SK-N-MC (cell line): ENCODE results near the gene ERGIC1.

ENCODE experiments used
- DNase-seq: peaks from one replicate; pipeline ENCODE4 v3.0.0-alpha.2; 2011; ENCODE audit warnings: low read depth, low spot score
- H3K27ac ChIP-seq: fragments of 200-600 bp; sonication (generic); 2 replicates; pipeline ENCODE4 v1.5.1; 2016; ENCODE audit warnings: mixed run types
- H3K36me3 ChIP-seq: fragments of 200-600 bp; sonication (generic); 2 replicates; pipeline ENCODE4 v1.6.1; 2017; ENCODE audit warnings: antibody characterized with exemption, low read length, mixed read lengths; ENCODE audit not compliant: insufficient read depth
- H3K4me3 ChIP-seq: fragments of 200-600 bp; sonication (generic); 2 replicates; pipeline ENCODE4 v1.5.1; 2016
- H3K9ac ChIP-seq: fragments of 200-600 bp; sonication (generic); 2 replicates; pipeline ENCODE4 v1.8.0; 2017; ENCODE audit warnings: mixed run types, mixed read lengths; ENCODE audit not compliant: insufficient read length
- H3K9me3 ChIP-seq: fragments of 200-600 bp; sonication (generic); 2 replicates; pipeline ENCODE4 v1.6.1; 2017; ENCODE audit warnings: low read depth, mild to moderate bottlenecking, antibody characterized with exemption, low read length, moderate library complexity, mixed read lengths
- EZH2 ChIP-seq: fragments of 200-600 bp; sonication (generic); IDR thresholded peaks from one replicate; pipeline ENCODE4 v1.6.1; 2017; ENCODE audit warnings: antibody characterized with exemption
- FOXP2 ChIP-seq: optimal IDR thresholded peaks from 2 replicates; pipeline ENCODE3; 2011; ENCODE audit warnings: mild to moderate bottlenecking, moderate library complexity; ENCODE audit not compliant: insufficient read depth; ENCODE audit errors: extremely low read length, control extremely low read depth
- POLR2AphosphoS5 ChIP-seq: IDR thresholded peaks from 2 replicates; pipeline ENCODE4 v1.6.1; 2012; ENCODE audit warnings: mild to moderate bottlenecking, low read depth, low read length, borderline replicate concordance

Gene ERGIC1

DNA sequence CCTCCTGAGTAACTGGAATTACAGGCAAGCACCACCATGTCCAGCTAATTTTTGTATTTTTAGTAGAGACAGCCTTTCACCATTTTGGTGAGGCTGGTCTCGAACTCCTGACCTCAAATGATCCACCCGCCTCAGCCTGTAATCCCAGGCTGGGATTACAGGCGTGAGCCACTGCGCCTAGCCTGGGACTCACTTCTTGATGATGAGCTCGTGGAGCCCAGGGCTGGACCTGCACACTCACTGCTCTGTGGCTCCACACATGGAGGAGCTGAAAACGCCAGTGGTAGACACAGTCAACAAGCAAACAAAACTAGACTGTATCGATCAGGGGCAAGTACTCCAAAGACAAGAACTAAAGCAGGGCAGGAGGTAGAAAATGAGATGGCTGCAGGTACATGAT lies 65.4 kb downstream of the ERGIC1 start:
- H3K27ac ChIP-seq = no peak overlapping the region
- no peak for TF ChIP-seq FOXP2
- no peak for TF ChIP-seq POLR2AphosphoS5
- TF ChIP-seq EZH2 = no peak

DNA sequence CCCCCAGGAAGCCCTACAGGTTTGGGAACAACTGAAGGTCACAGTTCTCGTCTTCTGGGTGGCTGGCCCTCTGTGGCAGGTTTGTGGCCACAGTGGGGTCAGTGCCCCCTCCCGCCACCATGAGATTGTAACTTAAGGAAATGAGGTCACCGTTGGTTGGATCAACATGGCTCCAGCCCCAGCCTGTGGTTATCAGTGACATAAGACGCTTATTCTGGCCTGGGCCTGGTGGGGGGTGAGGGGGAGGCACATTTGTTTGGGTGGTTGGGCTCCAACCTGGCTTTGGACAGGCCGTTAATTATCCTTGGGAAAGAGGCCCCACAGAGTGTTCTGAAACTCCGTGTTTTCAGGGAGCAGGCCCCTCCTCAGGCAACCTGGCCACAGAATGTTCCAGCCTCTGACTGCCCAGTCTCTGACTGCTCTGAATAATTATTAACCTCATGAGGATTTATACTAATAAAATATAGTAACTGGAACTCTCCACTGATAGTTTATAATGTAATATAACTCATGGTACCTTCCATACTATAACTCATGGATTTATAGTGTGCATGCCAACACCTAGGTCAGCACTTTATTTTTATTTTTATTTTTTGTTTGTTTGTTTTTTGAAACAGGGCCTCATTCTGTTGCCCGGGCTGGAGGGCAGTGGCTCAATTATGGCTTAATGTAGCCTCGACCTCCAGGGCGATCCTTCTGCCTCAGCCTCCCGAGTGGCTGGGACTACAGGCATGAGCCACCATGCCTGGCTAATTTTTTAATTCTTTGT lies 67.1 kb downstream of the ERGIC1 start:
- Histone ChIP-seq H3K36me3 (no peaks in the 10 kb centered on the region), H3K9me3 (no peaks in the 10 kb centered on the region), H3K27ac (no peak overlapping the region), H3K9ac (no peak overlapping the region), H3K4me3 (no peak overlapping the region)
- TF ChIP-seq EZH2 = no peak
- TF ChIP-seq FOXP2 = no peak
- no peak for TF ChIP-seq POLR2AphosphoS5
- no peak for DNase-seq

More for the DNA sequence above, 65.4 kb downstream of the ERGIC1 start:
- Histone ChIP-seq H3K4me3 (no peak overlapping the region), H3K36me3 (no peaks in the 10 kb centered on the region), H3K9me3 (no peaks in the 10 kb centered on the region), H3K9ac (no peak overlapping the region)
- DNase-seq = no peak

DNA sequence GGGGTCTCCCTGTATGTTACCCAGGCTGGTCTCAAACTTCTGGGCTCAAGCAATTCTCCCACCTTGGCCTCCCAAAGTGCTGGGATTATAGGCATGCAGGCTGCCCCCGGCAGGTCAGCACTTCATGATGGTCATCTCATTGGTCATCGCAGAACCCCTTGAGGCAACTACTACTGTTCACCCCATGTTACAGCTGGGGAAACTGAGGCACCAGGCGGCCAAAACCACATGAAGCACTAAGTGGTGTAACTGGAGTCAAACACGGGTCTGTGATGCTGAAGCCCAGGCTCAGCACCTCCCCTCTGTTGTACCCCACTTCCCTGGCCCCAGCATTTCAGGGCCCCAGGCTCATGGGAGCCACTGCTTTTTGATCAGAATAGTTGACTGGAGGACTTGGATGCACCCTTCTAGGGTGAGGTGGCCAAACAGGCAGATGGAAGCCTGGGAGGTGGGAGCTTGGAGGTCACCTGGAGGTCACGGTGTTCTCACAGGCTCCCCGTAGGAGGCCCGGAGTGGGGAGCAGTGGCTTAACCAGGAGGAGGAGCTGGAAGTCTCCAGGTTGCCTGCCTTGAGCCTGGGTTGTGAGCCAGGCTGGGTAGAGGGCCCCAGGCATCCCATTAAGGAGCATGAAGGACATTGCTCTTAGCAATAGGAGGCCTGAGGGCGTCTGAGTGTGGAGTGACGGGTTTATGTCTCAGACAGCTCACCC lies 67.9 kb downstream of the ERGIC1 start:
- Histone ChIP-seq H3K9me3 (no peaks in the 10 kb centered on the region), H3K9ac (no peak overlapping the region), H3K4me3 (no peak overlapping the region), H3K36me3 (no peaks in the 10 kb centered on the region), H3K27ac (no peak overlapping the region)
- DNase-seq = no peak
- TF ChIP-seq POLR2AphosphoS5 = no peak
- TF ChIP-seq EZH2 = no peak
- no peak for TF ChIP-seq FOXP2

DNA sequence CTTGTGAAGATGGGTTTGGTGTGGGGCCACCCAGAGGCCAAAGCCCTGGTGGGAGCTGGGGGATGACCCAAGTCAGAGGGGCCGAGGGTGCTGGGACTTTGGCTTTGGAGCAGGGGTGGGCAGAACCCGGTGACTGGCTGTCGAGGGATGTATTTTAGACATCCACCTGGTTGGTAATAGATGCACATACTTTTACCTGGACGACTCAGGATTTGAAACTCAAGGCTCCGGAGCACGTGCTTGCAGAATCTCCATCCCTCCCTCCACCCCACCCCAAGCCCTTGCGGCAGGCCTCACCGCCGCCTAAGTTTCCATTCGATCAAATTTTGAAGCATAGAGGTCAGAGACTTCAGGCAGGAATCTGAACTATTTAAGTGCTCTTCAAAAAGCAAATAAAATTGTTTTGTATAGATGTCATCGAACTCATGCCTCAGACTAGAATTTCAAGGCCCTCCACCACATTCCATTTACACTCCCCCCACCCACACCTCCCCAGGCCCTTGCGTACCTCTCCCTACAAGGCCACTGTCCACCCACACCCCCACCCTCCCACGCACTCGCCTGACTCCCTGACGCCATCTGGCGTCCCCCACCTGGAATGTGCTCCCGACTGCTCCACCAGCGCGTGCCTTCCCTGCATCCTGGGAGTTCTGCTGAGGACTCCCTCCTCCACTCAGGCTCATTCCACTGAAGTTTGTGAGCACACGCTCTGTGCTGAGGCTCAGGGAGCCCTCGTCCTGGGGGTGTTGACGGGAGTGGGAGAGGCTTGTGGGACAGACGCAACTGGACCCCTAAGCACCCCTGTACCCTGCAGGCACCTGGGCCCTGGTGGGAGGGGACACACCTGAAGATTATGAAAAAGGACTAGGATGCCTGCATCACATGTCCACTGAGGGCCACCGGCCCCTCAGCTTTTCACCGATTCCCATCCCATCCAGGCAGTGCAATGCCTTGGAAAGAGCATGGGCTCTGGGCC lies 68.7 kb downstream of the ERGIC1 start:
- Histone ChIP-seq H3K9me3 (no peaks in the 10 kb centered on the region), H3K27ac (no peak overlapping the region), H3K4me3 (no peak overlapping the region), H3K9ac (no peak overlapping the region), H3K36me3 (no peaks in the 10 kb centered on the region)
- DNase-seq = no peak
- TF ChIP-seq EZH2 = no peak
- no peak for TF ChIP-seq FOXP2
- no peak for TF ChIP-seq POLR2AphosphoS5

DNA sequence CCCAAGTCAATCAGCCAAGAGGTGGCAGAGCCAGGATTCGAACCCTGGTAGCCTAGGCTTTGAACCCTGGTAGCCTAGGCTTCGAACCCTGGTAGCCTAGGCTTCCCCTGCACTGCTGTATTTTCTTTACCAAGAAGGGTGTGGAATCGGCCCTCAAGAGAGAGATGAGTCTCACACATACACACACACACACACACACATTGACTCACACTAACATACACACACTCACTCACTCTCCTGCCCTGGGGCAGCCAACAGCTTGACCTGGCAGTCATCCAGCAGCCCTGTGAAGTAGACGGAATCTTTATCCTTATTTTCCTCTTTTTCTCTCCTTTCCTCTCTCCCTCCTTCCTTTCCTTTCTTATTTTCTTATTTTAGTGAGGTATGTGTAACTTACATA lies 69.7 kb downstream of the ERGIC1 start:
- Histone ChIP-seq H3K4me3 (no peak overlapping the region), H3K27ac (no peak overlapping the region; the same call in 1 of the 2 replicates), H3K9me3 (no peaks in the 10 kb centered on the region), H3K9ac (no peak overlapping the region), H3K36me3 (no peaks in the 10 kb centered on the region)
- TF ChIP-seq POLR2AphosphoS5 (peak; percentile 43; the same call in 1 of the 2 replicates), EZH2 (no peak), FOXP2 (peak; percentile 87)
- DNase-seq = peak; percentile 70

DNA sequence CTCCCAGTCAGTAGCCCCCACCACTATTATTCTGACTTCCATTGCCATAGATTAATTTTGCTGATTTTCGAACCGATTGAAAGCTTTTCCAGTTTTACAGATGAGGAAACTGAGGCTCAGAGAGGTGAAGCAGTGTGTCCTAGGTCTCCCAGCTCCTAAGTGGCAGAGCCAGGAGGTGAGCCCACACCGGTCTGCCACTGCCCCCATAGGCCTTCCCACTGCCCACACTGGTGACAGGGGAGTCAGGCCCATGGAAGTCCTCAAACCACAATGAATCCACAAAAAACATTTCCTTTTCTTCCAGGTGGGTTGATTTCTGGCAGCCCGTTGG lies 70.2 kb downstream of the ERGIC1 start:
- no peak for DNase-seq
- Histone ChIP-seq H3K9me3 (no peaks in the 10 kb centered on the region), H3K4me3 (no peak overlapping the region), H3K27ac (no peak overlapping the region), H3K9ac (no peak overlapping the region), H3K36me3 (no peaks in the 10 kb centered on the region)
- TF ChIP-seq FOXP2 (no peak), EZH2 (no peak), POLR2AphosphoS5 (no peak)

DNA sequence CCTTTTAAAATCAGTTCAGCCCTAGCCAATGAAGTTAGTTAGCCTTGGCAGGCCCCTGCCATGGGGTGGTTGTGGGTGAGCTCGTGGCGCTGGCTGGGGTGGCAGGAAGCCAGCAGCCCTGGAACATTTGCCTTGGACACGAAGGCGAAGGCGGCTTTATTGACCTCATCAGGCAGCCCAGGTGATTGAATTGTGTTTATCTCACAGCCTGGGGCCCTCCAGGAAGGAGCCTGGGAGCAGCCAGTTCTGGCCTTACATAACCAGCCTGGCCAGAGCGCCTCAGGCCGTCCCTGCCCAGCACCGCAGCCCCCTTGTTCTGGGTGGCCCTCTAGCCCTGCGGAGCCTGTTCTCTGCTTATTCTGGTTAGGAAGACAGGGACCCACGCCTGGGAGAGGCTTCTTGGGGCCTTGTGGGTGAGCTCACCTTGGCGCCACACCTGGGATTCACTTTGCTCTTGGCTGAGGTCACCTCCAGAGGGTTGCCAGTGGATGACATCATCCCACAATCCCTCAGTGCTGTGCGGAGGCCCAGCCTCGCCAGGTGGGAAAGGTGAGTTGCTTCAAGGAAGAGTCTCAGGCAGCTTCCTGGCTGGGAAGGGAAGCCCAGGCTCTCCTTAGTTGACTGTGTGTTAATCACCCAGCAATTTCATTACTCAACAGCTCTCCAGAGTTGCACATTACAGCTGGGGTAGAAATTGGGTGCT lies 70.7 kb downstream of the ERGIC1 start:
- H3K9ac ChIP-seq = no peak overlapping the region
- no peaks in the 10 kb centered on the region for H3K36me3 ChIP-seq
- TF ChIP-seq EZH2 (no peak), POLR2AphosphoS5 (no peak), FOXP2 (no peak)
- no peak for DNase-seq
- H3K4me3 ChIP-seq = no peak overlapping the region
- H3K9me3 ChIP-seq = no peaks in the 10 kb centered on the region
- H3K27ac ChIP-seq = no peak overlapping the region
